ENCODE data around the gene CRIP2. TPM values are rescaled to one million over a fixed set of nuclear protein-coding genes. Genes with fewer than 3 reads are reported as not detected.

CRIP2 gene
- total RNA-seq, 1 experiment from 2014 or later = 71.7 TPM

GRCh38 chr14:105497671-105498429 lies 23.2 kb downstream of the CRIP2 start:
- no peak overlapping the region; the same call in 1 of the 2 replicates for H3K27ac ChIP-seq
- no peaks in the 10 kb centered on the region for H3K27me3 ChIP-seq
- H3K4me1 ChIP-seq = peaks cover 29% of the 10 kb centered on the region
- peak; percentile 30 to 32 for DNase-seq
- no peaks in the 10 kb centered on the region for H3K9me3 ChIP-seq (replicated peaks)
- no peak overlapping the region for H3K4me3 ChIP-seq
- no peaks in the 10 kb centered on the region; the same call in 1 of the 2 replicates for H3K36me3 ChIP-seq

GRCh38 chr14:105498430-105499255 lies 24.0 kb downstream of the CRIP2 start:
- Histone ChIP-seq H3K9me3 (replicated peaks) (no peaks in the 10 kb centered on the region), H3K4me1 (peaks cover 29% of the 10 kb centered on the region), H3K27ac (peak overlapping the region; percentile 68), H3K4me3 (no peak overlapping the region), H3K27me3 (no peaks in the 10 kb centered on the region), H3K36me3 (no peaks in the 10 kb centered on the region)
- DNase-seq = peak in 1 of 2 experiments; percentile 76

DNA sequence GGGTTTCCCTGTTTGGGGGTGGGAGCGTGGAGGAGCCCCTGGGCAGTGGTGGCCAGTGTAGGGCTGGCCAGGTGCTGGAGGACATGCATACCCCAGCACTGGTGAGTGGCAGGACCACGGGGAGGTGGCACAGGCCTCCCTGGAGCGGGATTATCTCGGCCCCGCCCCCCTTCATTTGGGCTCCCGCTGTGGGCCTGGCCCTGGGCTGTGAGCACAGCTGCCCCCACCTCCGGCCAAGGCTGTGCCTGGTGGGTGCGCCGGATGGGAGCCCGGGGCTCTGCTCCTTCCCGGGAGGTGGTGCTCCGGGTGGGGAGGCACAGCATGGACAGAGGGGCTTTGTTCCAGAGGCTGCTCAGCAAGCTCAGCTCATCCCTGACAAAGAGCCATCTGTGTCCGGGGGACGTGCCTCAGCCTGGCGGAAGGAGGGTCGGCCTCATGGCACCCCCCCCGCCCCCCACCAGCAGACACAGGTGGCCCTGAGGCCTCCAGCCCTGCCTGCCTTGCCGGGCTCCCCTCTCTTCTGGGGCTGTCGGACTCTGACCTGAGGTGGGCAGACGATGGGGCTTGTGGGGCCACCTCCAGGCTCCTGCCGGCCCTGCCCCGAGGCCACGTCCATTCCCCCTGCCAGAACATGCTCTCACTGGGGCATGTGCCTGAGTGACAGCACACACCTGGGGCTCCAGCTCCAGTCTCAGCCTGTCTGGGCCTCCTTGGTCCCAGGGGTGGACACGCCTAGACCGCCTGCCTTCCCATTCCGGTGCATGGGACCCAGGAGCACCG lies 24.8 kb downstream of the CRIP2 start:
- Histone ChIP-seq H3K36me3 (no peaks in the 10 kb centered on the region), H3K27ac (peak overlapping the region; percentile 68), H3K9me3 (replicated peaks) (no peaks in the 10 kb centered on the region), H3K4me1 (peaks cover 29% of the 10 kb centered on the region), H3K27me3 (no peaks in the 10 kb centered on the region), H3K4me3 (no peak overlapping the region)
- DNase-seq = peak; percentile 97 to 98

GRCh38 chr14:105500036-105500725 lies 25.6 kb downstream of the CRIP2 start:
- H3K36me3 ChIP-seq = no peaks in the 10 kb centered on the region
- H3K9me3 ChIP-seq (replicated peaks) = no peaks in the 10 kb centered on the region
- DNase-seq = peak; percentile 8 to 22
- no peak overlapping the region for H3K4me3 ChIP-seq
- H3K27me3 ChIP-seq = peaks cover 4% of the 10 kb centered on the region
- H3K4me1 ChIP-seq = peaks cover 29% of the 10 kb centered on the region
- H3K27ac ChIP-seq = peak overlapping the region; percentile 68

DNA sequence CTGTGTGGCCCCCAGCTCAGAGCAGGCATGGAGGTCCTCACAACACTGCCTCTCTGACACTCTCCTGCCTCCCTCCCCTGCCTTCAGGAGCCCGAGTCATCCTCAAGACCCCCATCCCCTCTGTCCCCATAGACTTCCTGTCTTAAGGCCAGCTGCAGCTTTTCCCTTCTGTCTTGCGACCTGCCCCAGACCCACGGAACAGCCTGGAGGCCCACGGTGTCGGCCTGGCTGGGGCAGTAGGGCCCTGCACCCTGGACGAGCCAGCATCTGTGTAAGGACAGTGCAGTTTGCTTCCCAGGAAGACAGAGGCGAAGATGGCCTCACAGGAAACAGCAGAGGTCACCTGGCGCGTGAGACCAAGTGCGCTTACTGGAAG lies 26.1 kb downstream of the CRIP2 start:
- no peaks in the 10 kb centered on the region for H3K9me3 ChIP-seq (replicated peaks)
- no peaks in the 10 kb centered on the region for H3K36me3 ChIP-seq
- no peak overlapping the region for H3K27ac ChIP-seq
- H3K4me1 ChIP-seq = peaks cover 29% of the 10 kb centered on the region
- no peak for DNase-seq
- H3K27me3 ChIP-seq = peaks cover 6% of the 10 kb centered on the region
- H3K4me3 ChIP-seq = no peak overlapping the region

DNA sequence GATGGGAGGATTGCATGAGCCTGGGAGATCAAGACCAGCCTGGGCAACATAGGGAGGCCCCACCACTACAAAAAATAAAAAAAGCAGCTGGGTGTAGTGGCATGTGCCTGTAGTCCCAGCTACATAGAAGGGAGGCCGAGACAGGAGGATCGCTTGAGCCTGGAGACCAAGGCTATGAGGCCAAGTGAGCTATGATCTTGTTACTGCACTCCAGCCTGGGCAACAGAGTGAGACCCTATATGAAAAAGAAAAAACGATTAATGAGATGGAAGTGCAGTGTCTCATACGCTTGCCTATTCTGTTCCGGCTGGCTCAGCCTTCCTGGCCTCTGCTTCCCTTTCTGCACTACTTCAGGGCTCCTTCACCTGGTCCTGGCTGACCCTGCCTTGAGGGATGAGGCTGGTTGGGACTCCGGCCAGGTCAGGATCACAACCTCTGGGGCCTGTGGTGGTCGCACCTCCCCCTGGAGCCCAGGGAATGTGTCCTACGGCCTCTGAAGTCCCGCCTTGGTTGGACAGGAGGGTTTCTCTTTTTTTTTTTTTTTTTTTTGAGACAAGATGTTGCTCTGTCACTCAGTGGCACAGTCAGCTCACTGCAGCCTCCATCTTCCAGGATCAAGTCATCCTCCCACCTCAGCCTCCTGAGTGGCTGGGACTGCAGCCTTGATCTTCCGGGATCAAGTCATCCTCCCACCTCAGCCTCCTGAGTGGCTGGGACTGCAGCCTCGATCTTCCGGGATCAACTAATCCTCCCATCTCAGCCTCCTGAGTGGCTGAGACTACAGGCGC lies 27.1 kb downstream of the CRIP2 start:
- Histone ChIP-seq H3K4me1 (peaks cover 29% of the 10 kb centered on the region), H3K36me3 (no peaks in the 10 kb centered on the region), H3K4me3 (no peak overlapping the region), H3K27ac (no peak overlapping the region), H3K9me3 (replicated peaks) (no peaks in the 10 kb centered on the region), H3K27me3 (peaks cover 6% of the 10 kb centered on the region)
- no peak for DNase-seq

- Histone ChIP-seq H3K4me3 (no peak overlapping the region), H3K9me3 (replicated peaks) (no peaks in the 10 kb centered on the region)
These were observed 28.1 kb downstream of the CRIP2 start for GRCh38 chr14:105502446-105503295.

DNA sequence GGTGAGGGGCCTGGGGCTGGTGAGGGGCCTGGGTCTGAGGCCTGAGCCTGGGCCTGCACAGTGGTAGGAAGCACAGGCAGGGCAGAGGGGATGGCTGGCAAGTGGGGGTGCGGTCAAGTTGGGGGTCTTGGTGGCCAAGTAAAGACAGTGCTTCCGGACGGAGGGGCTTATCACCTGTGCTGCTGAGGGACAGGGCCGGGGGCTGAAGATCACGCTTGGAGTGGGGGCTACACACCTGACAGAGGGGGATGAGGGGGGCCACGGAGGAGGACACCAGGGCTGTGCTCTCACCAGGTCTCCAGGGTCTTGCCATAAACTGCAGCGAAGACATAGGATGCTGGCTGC lies 28.6 kb downstream of the CRIP2 start:
- H3K9me3 ChIP-seq (replicated peaks) = no peaks in the 10 kb centered on the region
- peaks cover 22% of the 10 kb centered on the region for H3K4me1 ChIP-seq
- no peak overlapping the region for H3K4me3 ChIP-seq
- H3K27me3 ChIP-seq = peaks cover 9% of the 10 kb centered on the region
- no peak for DNase-seq
- no peak overlapping the region for H3K27ac ChIP-seq
- H3K36me3 ChIP-seq = no peaks in the 10 kb centered on the region

More at GRCh38 chr14:105502446-105503295, 28.1 kb downstream of the CRIP2 start:
- H3K36me3 ChIP-seq = no peaks in the 10 kb centered on the region
- no peak overlapping the region for H3K27ac ChIP-seq
- peaks cover 28% of the 10 kb centered on the region for H3K4me1 ChIP-seq
- peaks cover 9% of the 10 kb centered on the region for H3K27me3 ChIP-seq
- DNase-seq = no peak

GRCh38 chr14:105503935-105504692 lies 29.5 kb downstream of the CRIP2 start:
- DNase-seq = peak in 1 of 2 experiments; percentile 30
- Histone ChIP-seq H3K4me1 (peaks cover 14% of the 10 kb centered on the region), H3K27me3 (peaks cover 9% of the 10 kb centered on the region), H3K4me3 (no peak overlapping the region), H3K36me3 (no peaks in the 10 kb centered on the region), H3K9me3 (replicated peaks) (no peaks in the 10 kb centered on the region), H3K27ac (no peak overlapping the region)

GRCh38 chr14:105505101-105505500 lies 30.5 kb downstream of the CRIP2 start:
- Histone ChIP-seq H3K4me1 (peaks cover 7% of the 10 kb centered on the region), H3K4me3 (no peak overlapping the region), H3K36me3 (no peaks in the 10 kb centered on the region), H3K9me3 (replicated peaks) (no peaks in the 10 kb centered on the region), H3K27ac (no peak overlapping the region), H3K27me3 (peaks cover 13% of the 10 kb centered on the region)
- DNase-seq = no peak

DNA sequence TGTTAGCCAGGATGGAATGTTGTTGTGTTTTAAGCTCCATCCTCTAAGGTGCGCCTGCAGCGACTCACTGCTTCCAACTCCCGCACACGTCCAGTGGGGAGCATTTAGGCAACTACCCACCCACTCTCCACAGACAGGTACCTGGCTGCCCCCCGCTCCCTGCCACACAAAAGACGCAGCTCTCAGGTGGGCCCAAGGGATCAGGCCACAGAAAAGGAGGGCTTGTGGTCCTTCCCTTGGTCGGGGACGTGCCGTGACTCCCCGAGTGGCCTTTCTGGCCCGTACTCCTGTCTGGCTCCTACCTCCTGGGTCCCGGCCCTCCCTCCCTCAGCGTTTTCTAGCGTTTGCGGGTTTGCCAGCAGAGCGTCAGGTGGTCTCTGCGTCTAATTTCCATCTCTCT lies 32.6 kb downstream of the CRIP2 start:
- Histone ChIP-seq H3K9me3 (replicated peaks) (no peaks in the 10 kb centered on the region), H3K27ac (no peak overlapping the region), H3K4me3 (no peak overlapping the region), H3K36me3 (no peaks in the 10 kb centered on the region), H3K27me3 (peaks cover 29% of the 10 kb centered on the region), H3K4me1 (peaks cover 1% of the 10 kb centered on the region; the same call in 1 of the 2 replicates)
- DNase-seq = no peak

DNA sequence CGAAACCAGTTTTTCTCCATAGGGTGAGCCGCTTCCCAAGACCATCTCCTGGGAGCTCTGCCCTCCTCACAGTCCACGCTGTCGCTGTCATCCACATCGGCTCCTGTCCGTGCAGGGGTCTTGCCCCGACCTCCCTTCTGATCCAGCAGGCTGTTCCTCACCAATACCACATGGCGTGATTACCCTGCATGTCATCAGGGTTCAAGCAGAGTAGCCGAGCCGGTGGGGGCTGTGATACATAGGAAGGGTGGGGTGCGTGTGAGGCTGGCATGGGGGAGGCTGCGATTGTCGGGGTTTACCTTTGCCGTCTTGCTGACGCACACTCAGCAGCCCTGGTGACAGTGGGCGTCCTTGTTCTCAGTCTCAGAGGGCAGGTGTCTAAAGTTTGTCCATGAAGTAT lies 33.4 kb downstream of the CRIP2 start:
- Histone ChIP-seq H3K27me3 (peaks cover 29% of the 10 kb centered on the region), H3K36me3 (no peaks in the 10 kb centered on the region), H3K4me3 (no peak overlapping the region), H3K27ac (no peak overlapping the region), H3K9me3 (replicated peaks) (no peaks in the 10 kb centered on the region), H3K4me1 (peaks cover 8% of the 10 kb centered on the region; the same call in 1 of the 2 replicates)
- no peak for DNase-seq
